ENCODE results near the gene HLA-DOA.

GRCh38 chr6:32964776-32965175 lies 44.6 kb downstream of the HLA-DOA start:
- no peak for TF ChIP-seq CTCF (IDR thresholded peaks at IDR 0.05)
- no peak for TF ChIP-seq EP300 (IDR thresholded peaks at IDR 0.05)
- TF ChIP-seq POLR2AphosphoS5 (IDR thresholded peaks at IDR 0.05): no peak
